Coronary artery (tissue), 2 donors: Measurements from ENCODE around the gene PCSK5.

Experiments used
- DNase-seq: peaks from one replicate; pipeline ENCODE4 v3.0.0-alpha.2; 2017; ENCODE audit warnings: low spot score
- H3K27ac ChIP-seq, 2 donors: fragments of 200-600 bp; sonication (generic); one replicate each; pipeline ENCODE4 v1.5.1; 2016 to 2019
- H3K4me3 ChIP-seq: fragments of 200-600 bp; sonication (generic); 2 replicates; pipeline ENCODE4 v1.5.1; 2016; ENCODE audit warnings: mild to moderate bottlenecking, moderate library complexity
- TF ChIP-seq, protein P1 (sequence below): fragments of 200-600 bp; sonication (generic); IDR thresholded peaks from one replicate; pipeline ENCODE4 v1.5.1; 2019; ENCODE audit warnings: antibody characterized with exemption

The PCSK5 gene

DNA sequence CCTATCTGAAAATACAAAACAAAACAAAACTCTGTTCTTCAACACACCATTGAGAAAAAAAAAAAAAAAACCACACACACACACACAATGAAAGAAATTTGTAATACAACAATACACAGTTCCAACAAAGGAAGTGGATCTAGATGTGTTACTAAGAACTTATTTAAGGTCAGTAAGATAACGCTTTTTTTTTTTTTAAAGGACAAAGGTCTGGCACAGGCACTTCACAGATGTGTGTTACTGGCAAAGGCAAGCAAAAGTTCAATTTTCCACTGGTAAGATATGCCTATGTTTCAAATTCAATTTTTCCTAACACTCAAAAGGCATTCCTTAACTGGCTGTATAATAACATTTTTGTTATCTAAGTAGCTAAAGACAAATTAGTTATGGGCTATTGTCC is 500.2 kb downstream of the PCSK5 start:
- TF ChIP-seq, protein P1, sequence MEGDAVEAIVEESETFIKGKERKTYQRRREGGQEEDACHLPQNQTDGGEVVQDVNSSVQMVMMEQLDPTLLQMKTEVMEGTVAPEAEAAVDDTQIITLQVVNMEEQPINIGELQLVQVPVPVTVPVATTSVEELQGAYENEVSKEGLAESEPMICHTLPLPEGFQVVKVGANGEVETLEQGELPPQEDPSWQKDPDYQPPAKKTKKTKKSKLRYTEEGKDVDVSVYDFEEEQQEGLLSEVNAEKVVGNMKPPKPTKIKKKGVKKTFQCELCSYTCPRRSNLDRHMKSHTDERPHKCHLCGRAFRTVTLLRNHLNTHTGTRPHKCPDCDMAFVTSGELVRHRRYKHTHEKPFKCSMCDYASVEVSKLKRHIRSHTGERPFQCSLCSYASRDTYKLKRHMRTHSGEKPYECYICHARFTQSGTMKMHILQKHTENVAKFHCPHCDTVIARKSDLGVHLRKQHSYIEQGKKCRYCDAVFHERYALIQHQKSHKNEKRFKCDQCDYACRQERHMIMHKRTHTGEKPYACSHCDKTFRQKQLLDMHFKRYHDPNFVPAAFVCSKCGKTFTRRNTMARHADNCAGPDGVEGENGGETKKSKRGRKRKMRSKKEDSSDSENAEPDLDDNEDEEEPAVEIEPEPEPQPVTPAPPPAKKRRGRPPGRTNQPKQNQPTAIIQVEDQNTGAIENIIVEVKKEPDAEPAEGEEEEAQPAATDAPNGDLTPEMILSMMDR = no peak
- H3K4me3 ChIP-seq = no peak overlapping the region
- DNase-seq = no peak
- no peak overlapping the region for H3K27ac ChIP-seq

DNA sequence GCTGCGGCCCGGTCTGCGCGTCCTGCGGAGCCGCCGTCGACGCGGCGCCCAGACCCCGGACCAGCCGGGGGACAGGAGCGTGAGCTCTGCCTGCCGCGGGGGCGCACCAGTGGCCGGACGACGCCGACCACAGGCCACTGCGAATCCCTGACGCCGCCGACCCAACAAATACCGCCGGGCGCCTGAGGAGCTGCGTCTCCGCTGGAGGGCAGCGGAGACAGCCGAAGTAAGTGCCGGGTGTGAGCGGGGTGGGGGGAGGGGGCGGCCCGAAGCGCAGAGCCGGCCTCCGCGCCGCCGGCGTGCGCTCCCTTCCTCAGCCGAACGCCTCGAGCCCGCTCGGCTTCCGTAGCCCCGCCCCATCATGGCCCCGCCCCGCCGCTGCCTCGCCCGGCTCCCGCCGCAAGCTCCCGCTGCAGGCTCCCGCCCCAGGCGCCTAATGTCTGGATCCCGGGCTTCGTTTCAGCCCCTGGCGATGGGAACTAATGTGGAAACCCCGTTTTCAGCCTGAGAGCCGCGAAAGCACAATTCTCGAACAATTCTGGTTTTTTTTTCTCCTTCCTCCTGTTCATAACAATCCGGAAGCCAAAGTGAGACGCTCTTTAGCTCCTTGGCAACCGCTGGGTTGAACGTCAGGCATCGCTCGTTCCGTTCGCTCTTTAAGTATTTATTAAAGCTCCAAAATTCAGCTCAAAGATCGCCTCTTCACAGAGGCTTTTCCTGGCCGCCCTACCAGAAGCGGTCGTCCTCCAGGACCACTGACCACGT is 503.9 kb downstream of the PCSK5 start, which contains the start of gene RFK:
Gene RFK, minus strand, starts transcription at position 232 of the 765 bp plus-strand sequence. CDS start 255 bp downstream, outside the sequence.
- peak; percentile 97 for DNase-seq
- H3K27ac ChIP-seq = peak within 1 kb of the TSS; percentile 84 to 95
- peak within 1 kb of the TSS; percentile 99 for H3K4me3 ChIP-seq
- TF ChIP-seq, protein P1 = no peak

DNA sequence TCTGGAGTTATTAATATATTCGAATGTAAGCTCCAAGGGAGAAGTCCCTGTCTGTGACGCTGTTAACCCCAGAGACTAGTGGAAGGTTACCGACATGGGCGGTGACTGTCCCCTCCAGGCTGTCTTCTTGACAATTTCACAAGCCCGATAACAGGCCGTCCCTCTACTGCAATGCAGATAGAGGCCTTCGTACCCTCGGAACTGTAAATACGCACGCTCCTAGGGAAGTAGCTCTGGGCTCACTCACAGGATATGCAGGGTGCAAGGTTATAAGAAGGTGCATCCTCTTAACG is 504.4 kb downstream of the PCSK5 start:
- peak overlapping the region; percentile 84 to 95 for H3K27ac ChIP-seq
- H3K4me3 ChIP-seq = peak overlapping the region; percentile 99
- TF ChIP-seq, protein P1 = no peak
- peak; percentile 82 for DNase-seq

DNA sequence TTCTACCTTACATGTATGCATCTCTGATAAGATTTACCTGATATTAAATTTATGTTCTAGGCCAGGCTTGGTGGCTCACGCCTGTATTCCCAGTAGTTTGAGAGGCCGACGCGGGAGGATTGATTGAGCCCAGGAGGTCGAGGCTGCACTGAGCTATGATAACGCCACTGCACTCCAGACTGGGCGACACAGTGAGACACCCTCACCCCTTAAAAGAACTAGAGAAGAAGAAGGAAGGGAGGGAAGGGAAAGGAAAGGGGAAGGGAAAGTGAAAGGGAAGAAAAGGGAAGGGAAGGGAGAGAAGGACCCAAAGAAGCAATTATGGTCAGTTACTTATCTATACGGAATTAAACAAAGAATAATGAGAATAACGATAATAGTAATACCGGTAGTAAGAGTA is 504.9 kb downstream of the PCSK5 start:
- Histone ChIP-seq H3K4me3 (peak overlapping the region; percentile 99), H3K27ac (peak overlapping the region; percentile 84 to 95)
- TF ChIP-seq, protein P1 = no peak
- DNase-seq = no peak

DNA sequence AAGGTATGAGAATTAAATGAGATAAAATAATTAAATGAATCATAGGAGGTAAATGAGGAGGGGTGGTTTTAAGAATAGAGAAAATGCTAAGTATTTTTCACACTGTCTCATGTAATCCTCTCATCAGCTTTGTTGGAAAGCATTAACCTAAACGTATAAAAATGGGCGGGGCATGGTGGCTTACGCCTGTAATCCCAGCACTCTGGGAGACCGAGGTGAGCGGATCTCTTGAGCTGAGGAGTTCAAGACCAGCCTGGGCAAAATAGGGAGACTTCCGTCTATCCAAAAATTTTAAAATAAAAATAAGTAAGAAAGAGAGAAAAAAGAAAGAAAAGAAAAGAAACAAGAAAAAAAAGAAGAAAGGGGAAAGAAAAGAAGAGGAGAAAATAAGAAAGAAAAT is 505.7 kb downstream of the PCSK5 start:
- no peak for DNase-seq
- TF ChIP-seq, protein P1 = no peak
- Histone ChIP-seq H3K4me3 (no peak overlapping the region), H3K27ac (no peak overlapping the region)

DNA sequence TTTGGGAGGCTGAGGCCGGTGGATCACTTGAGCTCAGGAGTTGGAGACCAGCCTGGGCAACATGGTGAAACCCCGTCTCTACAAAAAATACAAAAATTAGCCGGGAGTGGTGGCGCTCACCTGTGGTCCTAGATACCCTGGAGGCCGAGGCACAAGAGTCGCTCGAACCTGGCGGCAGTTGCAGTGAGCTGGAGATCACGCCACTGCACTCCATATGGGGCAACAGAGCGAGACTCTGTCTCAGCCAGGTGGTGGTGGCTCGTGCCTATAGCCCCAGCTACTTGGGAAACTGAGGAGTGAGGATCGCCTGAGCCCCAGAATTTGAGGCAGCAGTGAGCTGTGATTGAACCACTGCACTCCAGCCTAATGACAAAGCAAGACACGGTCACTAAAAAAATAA is 506.1 kb downstream of the PCSK5 start:
- no peak for DNase-seq
- Histone ChIP-seq H3K27ac (no peak overlapping the region), H3K4me3 (no peak overlapping the region)
- TF ChIP-seq, protein P1 = no peak

DNA sequence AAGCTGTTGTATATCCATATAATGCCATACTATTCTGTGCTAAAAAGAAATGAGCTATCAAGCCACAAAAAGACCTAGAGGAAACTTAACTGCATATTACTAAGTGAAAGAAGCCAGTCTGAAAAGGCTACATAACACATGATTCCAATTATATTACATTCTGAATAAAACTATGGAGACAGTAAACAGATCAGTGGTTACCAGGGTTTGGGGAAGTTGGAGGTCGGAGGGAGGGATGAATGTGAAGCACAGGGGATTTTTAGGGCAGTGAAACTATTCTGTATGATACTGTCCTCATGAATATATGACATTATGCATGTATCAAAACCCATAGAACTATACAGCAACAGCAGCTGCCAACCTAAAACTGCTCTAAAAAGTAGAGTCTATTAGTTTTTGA is 509.4 kb downstream of the PCSK5 start:
- H3K27ac ChIP-seq = no peak overlapping the region
- DNase-seq = no peak
- H3K4me3 ChIP-seq = no peak overlapping the region
- TF ChIP-seq, protein P1 = no peak
